B cell (primary cell): Measurements from ENCODE around the gene GATM. TPM values are rescaled to one million over a fixed set of nuclear protein-coding genes. Genes with fewer than 3 reads are reported as not detected.

Source experiments
- ATAC-seq: fragments of 200-7000 bp; cut with Tn5 transposase; one replicate; pipeline ENCODE4 v1.10.0; 2021; ENCODE audit warnings: low read depth, mild to moderate bottlenecking, moderate number of reproducible peaks, moderate library complexity
- CTCF ChIA-PET: fragments of 350-600 bp; sonication (Branson Sonifier 250); formaldehyde crosslinking; loops from one replicate; lab custom pipeline; 2021; ENCODE audit warnings: antibody characterized with exemption, inconsistent platforms; lab: Charles Lee
- POLR2A ChIA-PET: fragments of 350-600 bp; sonication (Branson Sonifier 250); formaldehyde crosslinking; loops from one replicate; lab custom pipeline; 2021; ENCODE audit warnings: antibody characterized with exemption; lab: Charles Lee
- DNase-seq: peaks from one replicate; pipeline ENCODE4 v3.0.0; 2013
- H2AFZ ChIP-seq: 2 replicates; pipeline ENCODE4 v1.6.1; 2012; ENCODE audit warnings: mild to moderate bottlenecking, low read depth, low read length; ENCODE audit not compliant: insufficient read depth, poor library complexity, severe bottlenecking
- H3K27ac ChIP-seq, 2 donors: 1 replicate in 1 of 2; 2 replicates in 1 of 2; pipeline ENCODE4 v1.5.1; 2012 to 2013; ENCODE audit warnings: low read length in 2 of 2, mild to moderate bottlenecking in 2 of 2, moderate library complexity in 1 of 2
- H3K27me3 ChIP-seq, 4 experiments: fragments of 200-600 bp in 1 of 4; sonication (generic) in 1 of 4; replicated peaks in 1 of 4; 1 replicate in 2 of 4; 2 replicates in 2 of 4; pipeline versions ENCODE4 v1.6.1 to v1.7.0; 2013 to 2016; ENCODE audit warnings: low read length in 3 of 4, mild to moderate bottlenecking in 2 of 4, mixed read lengths in 1 of 4, moderate library complexity in 1 of 4; ENCODE audit not compliant: insufficient read depth in 4 of 4, control insufficient read depth in 3 of 4; ENCODE audit errors: control extremely low read depth in 1 of 4
- H3K36me3 ChIP-seq, 2 experiments: replicated peaks in 1 of 2; 1 replicate in 1 of 2; 2 replicates in 1 of 2; pipeline versions ENCODE4 v1.6.1 to v1.7.1; 2013; ENCODE audit warnings: low read length in 1 of 2; ENCODE audit not compliant: insufficient read depth in 2 of 2, control insufficient read depth in 1 of 2; ENCODE audit errors: control extremely low read depth in 1 of 2, extremely low read depth in 1 of 2
- H3K4me1 ChIP-seq, 2 donors: fragments of 200-600 bp in 1 of 2; sonication (generic) in 1 of 2; 1 replicate in 1 of 2; 2 replicates in 1 of 2; pipeline versions ENCODE4 v1.5.1 to v1.6.1; 2013 to 2017; ENCODE audit warnings: low read length in 2 of 2; ENCODE audit not compliant: control insufficient read depth in 2 of 2, insufficient read depth in 2 of 2
- H3K4me2 ChIP-seq: replicated peaks from 2 replicates; pipeline ENCODE3; 2012; ENCODE audit warnings: mild to moderate bottlenecking, low read depth, low read length; ENCODE audit not compliant: poor library complexity, severe bottlenecking
- H3K4me3 ChIP-seq, 5 experiments: fragments of 200-600 bp in 1 of 5; sonication (generic) in 1 of 5; 1 replicate in 3 of 5; 2 replicates in 2 of 5; pipeline versions ENCODE4 v1.5.1 to v1.7.0; 2011 to 2016; ENCODE audit warnings: low read length in 4 of 5, mild to moderate bottlenecking in 4 of 5, low read depth in 2 of 5, control low read depth in 1 of 5, moderate library complexity in 1 of 5; ENCODE audit not compliant: insufficient read depth in 1 of 5; ENCODE audit errors: control extremely low read depth in 1 of 5, extremely low read depth in 1 of 5
- H3K79me2 ChIP-seq: fragments of 200-600 bp; sonication (generic); one replicate; pipeline ENCODE4 v1.6.0; 2016; ENCODE audit warnings: low read length; ENCODE audit not compliant: control insufficient read depth, insufficient read depth
- H3K9ac ChIP-seq: fragments of 200-600 bp; sonication (generic); 2 replicates; pipeline ENCODE4 v1.6.1; 2017; ENCODE audit warnings: mild to moderate bottlenecking, low read length, moderate library complexity
- H3K9me3 ChIP-seq, 3 donors: one replicate each; pipeline versions ENCODE4 v1.6.1 to v1.7.1; 2013; ENCODE audit warnings: low read length in 2 of 3; ENCODE audit not compliant: control insufficient read depth in 2 of 3, insufficient read depth in 1 of 3; ENCODE audit errors: control extremely low read depth in 1 of 3
- H4K20me1 ChIP-seq: 2 replicates; pipeline ENCODE4 v1.6.0; 2012; ENCODE audit warnings: mild to moderate bottlenecking, low read length; ENCODE audit not compliant: insufficient read depth, control insufficient read depth, poor library complexity, severe bottlenecking
- H3K27ac Mint-ChIP-seq: one replicate; pipeline ENCODE4 v1.8.0; 2021; ENCODE audit warnings: mixed read lengths
- H3K27me3 Mint-ChIP-seq: one replicate; pipeline ENCODE4 v1.8.0; 2021; ENCODE audit warnings: mixed read lengths
- H3K4me1 Mint-ChIP-seq: one replicate; pipeline ENCODE4 v1.8.0; 2021; ENCODE audit warnings: mixed read lengths
- H3K4me3 Mint-ChIP-seq: one replicate; pipeline ENCODE4 v1.8.0; 2021; ENCODE audit warnings: mixed read lengths
- H3K9me3 Mint-ChIP-seq: one replicate; pipeline ENCODE4 v1.8.0; 2022; ENCODE audit warnings: mixed read lengths; ENCODE audit not compliant: insufficient read depth
- CTCF ChIP-seq: fragments of 200-600 bp; IDR thresholded peaks from one replicate; pipeline ENCODE4 v1.8.0; 2022; ENCODE audit warnings: antibody characterized with exemption, mild to moderate bottlenecking
- EZH2 ChIP-seq: IDR thresholded peaks from 2 replicates; pipeline ENCODE4 v1.6.1; 2012; ENCODE audit warnings: borderline replicate concordance, low read depth, mild to moderate bottlenecking, moderate library complexity, low read length; ENCODE audit not compliant: insufficient read depth, poor library complexity, severe bottlenecking
- WGBS: methylation state at CpG from one replicate; pipeline ENCODE4 v1.1.5; 2013; ENCODE audit warnings: missing lambda C conversion rate; ENCODE audit not compliant: insufficient coverage; 5-methylcytosine and 5-hydroxymethylcytosine counted together
- intact Hi-C: fragments of 100-400 bp; cut with micrococcal nuclease; formaldehyde crosslinking; loops from one replicate; pipeline ENCODE4 v1.10.0; 2022
- polyA plus RNA-seq: library from polyadenylated mRNA; depleted of rRNA; stranded (reverse); fragments of >200 nt; gene quantifications from 2 replicates; pipeline ENCODE4 v1.2.3, GENCODE V29; 2012
- total RNA-seq, 2 donors: library from RNA; stranded (reverse); fragments of 120-200 nt in 1 of 2; gene quantifications; 1 replicate in 1 of 2; 2 replicates in 1 of 2; pipeline versions ENCODE4 v1.2.3 to v1.2.4, GENCODE V29; 2013 to 2022

GATM gene
- total and polyA plus RNA-seq, 2 donors (not counting 1 experiment from before 2014, with no cell fraction given): 9.6 to 18.2 TPM

GRCh38 chr15:45364271-45364670 lies 14.1 kb downstream of the GATM start:
- Mint-ChIP-seq H3K4me3 (no peak overlapping the region), H3K9me3 (no peaks in the 10 kb centered on the region), H3K27ac (no peak overlapping the region), H3K27me3 (no peaks in the 10 kb centered on the region), H3K4me1 (no peaks in the 10 kb centered on the region)
- Histone ChIP-seq H3K79me2 (no peaks in the 10 kb centered on the region), H3K9me3 (no peaks in the 10 kb centered on the region), H3K4me3 (no peak overlapping the region), H3K36me3 (peaks cover 0 to 33% of the 10 kb centered on the region in 2 experiments), H2AFZ (no peak overlapping the region), H3K27ac (no peak overlapping the region), H4K20me1 (no peaks in the 10 kb centered on the region), H3K4me2 (no peak overlapping the region), H3K4me1 (no peaks in the 10 kb centered on the region), H3K9ac (no peak overlapping the region), H3K27me3 (no peaks in the 10 kb centered on the region)
- ChIA-PET POLR2A (no interaction called here), CTCF (interaction anchor here (0.6 kb wide), 1 partner anchor 11 kb away, joined by 3 read pairs; no protein-coding TSS in a partner anchor)
- intact Hi-C loops: no loop called here
- ATAC-seq (no peak), DNase-seq (no peak)
- TF ChIP-seq CTCF: no peak
- no CpG with 5 or more reads among the region's 1 CpG for WGBS

- H3K4me1 Mint-ChIP-seq: no peaks in the 10 kb centered on the region
- WGBS: 100% methylated on average over 1 of the region's 3 CpGs
- no peak for ATAC-seq
- H4K20me1 ChIP-seq: no peaks in the 10 kb centered on the region
- no peak overlapping the region for H3K4me2 ChIP-seq
- no peak overlapping the region for H3K9ac ChIP-seq
- no peaks in the 10 kb centered on the region for H3K9me3 ChIP-seq
- H3K27me3 Mint-ChIP-seq: no peaks in the 10 kb centered on the region
- no peak overlapping the region for H2AFZ ChIP-seq
- intact Hi-C loops: no loop called here
- no peak for TF ChIP-seq CTCF
- no peak for TF ChIP-seq EZH2
- H3K4me3 Mint-ChIP-seq: no peak overlapping the region
- H3K36me3 ChIP-seq: peaks cover 0 to 35% of the 10 kb centered on the region in 2 experiments
- H3K79me2 ChIP-seq: no peaks in the 10 kb centered on the region
- H3K4me1 ChIP-seq: no peaks in the 10 kb centered on the region
- ChIA-PET CTCF (interaction anchor here (0.6 kb wide), 1 partner anchor 1613 kb away, joined by 5 read pairs; no protein-coding TSS in a partner anchor), POLR2A (no interaction called here)
- no peak overlapping the region for H3K4me3 ChIP-seq
- no peak overlapping the region for H3K27ac Mint-ChIP-seq
- no peaks in the 10 kb centered on the region for H3K9me3 Mint-ChIP-seq
- H3K27ac ChIP-seq: no peak overlapping the region
- no peak for DNase-seq
- no peaks in the 10 kb centered on the region for H3K27me3 ChIP-seq
These were observed 14.5 kb downstream of the GATM start for GRCh38 chr15:45363801-45364200.
